Pancreas (tissue), 10 donors: ENCODE data around the gene SIGLEC11. TPM values are rescaled to one million over a fixed set of nuclear protein-coding genes. Genes with fewer than 3 reads are reported as not detected.
A peak's percentile ranks its signal among the peaks of the same experiment; 100 is the strongest.
"Not testable (repeated sequence)": the region's sequence is repeated elsewhere in the genome, so short reads cannot be mapped to it uniquely, and the experiment has no call there.

Experiments used
- ATAC-seq, 4 donors: fragments of 200-7000 bp; cut with Tn5 transposase; one replicate each; pipeline versions ENCODE4 v1.8.0 to v1.9.1; 2020; ENCODE audit warnings: mild to moderate bottlenecking in 4 of 4, moderate library complexity in 4 of 4
- DNase-seq, 6 donors: peaks; one replicate each; pipeline ENCODE4 v3.0.0-alpha.2; 2020
- FAIRE-seq: peaks from 2 replicates; lab custom pipeline; 2012; peaks lifted over from hg19 to GRCh38; lab: Jason Lieb, UNC
- H3K27ac ChIP-seq, 4 donors: fragments of 200-600 bp; sonication (generic); 1 replicate in 3 of 4; 2 replicates in 1 of 4; pipeline versions ENCODE4 v1.5.0 to v1.8.0; 2020
- H3K27me3 ChIP-seq, 4 donors: fragments of 200-600 bp; one replicate each; pipeline ENCODE4 v1.8.0; 2021
- H3K36me3 ChIP-seq, 3 donors: fragments of 200-600 bp; sonication (generic) in 1 of 3; one replicate each; pipeline versions ENCODE4 v1.5.0 to v1.8.0; 2020 to 2021
- H3K4me1 ChIP-seq, 3 donors: fragments of 200-600 bp; one replicate each; pipeline ENCODE4 v1.8.0; 2021
- H3K4me3 ChIP-seq, 4 donors: fragments of 200-600 bp; sonication (generic) in 2 of 4; one replicate each; pipeline versions ENCODE4 v1.5.0 to v1.8.0; 2020 to 2021
- H3K9me3 ChIP-seq, 4 donors: fragments of 200-600 bp; one replicate each; pipeline ENCODE4 v1.8.0; 2021
- CTCF ChIP-seq, 4 donors: fragments of 200-600 bp; sonication (generic) in 3 of 4; IDR thresholded peaks; one replicate each; pipeline versions ENCODE4 v1.5.0 to v1.8.0; 2021; ENCODE audit warnings: antibody characterized with exemption in 4 of 4
- WGBS, 2 donors: extraction: QIAGEN DNeasy Blood & Tissue Kit; methylation state at CpG; one replicate each; pipeline ENCODE4 v1.1.7; 2013; 5-methylcytosine and 5-hydroxymethylcytosine counted together
- intact Hi-C, 3 donors: fragments of 100-400 bp; cut with DNase I; formaldehyde crosslinking; loops; one replicate each; pipeline versions ENCODE4 v1.11.1 to v1.14.2; 2022
- polyA plus RNA-seq, 2 donors: library from polyadenylated mRNA; stranded (reverse); fragments of 200-250 nt; gene quantifications; one replicate each; pipeline ENCODE4 v1.2.3, GENCODE V29; 2013
- total RNA-seq, 6 donors: library from RNA; stranded (reverse); fragmentation: NEBNext Ultra II Directional in 4 of 6; extraction: Animal tissue kit (Norgen Biotek cat#: 25700) in 4 of 6; gene quantifications; one replicate each; pipeline versions ENCODE4 v1.2.1 to v1.2.4, GENCODE V29; 2021 to 2023
- donor health status: healthy with polysubstance abuse.
- donor health status: DM: no; HTN: no; CAD: no; lungs with moderate emphysema.
- donor health status: DM: no; HTN: no; CAD: no.
- donor health status: control.
- donor health status: control.
- donor health status: Bipolar disorder and iron deficiency.
- donor health status: DM: yes; HTN: yes; CAD: no.
- donor health status: DM: no; HTN: no; CAD: no.
- donor health status: DM: no; HTN: no; CAD: no.
- donor health status: DM: yes; HTN: yes; CAD: no.

The SIGLEC11 gene
- total and polyA plus RNA-seq, 8 donors: 0.14 to 26.5 (median 1.6) TPM

GRCh38 chr19:49950590-49950948, 10.4 kb downstream of the SIGLEC11 start:
- Histone ChIP-seq H3K27ac (no peak overlapping the region), H3K27me3 (no peaks in the 10 kb centered on the region), H3K36me3 (no peaks in the 10 kb centered on the region), H3K4me1 (peaks cover 13 to 46% (median 23%) of the 10 kb centered on the region in 3 donors), H3K9me3 (no peaks in the 10 kb centered on the region), H3K4me3 (no peak overlapping the region)
- 54 to 70% methylated on average over 5 of the region's 5 CpGs for WGBS, 2 donors
- DNase-seq: peak in 1 of 6 donors; percentile 14
- FAIRE-seq: no peak
- TF ChIP-seq CTCF (IDR thresholded peaks at IDR 0.05): no peak
- intact Hi-C loops: no loop called here
- no peak for ATAC-seq

- no peaks in the 10 kb centered on the region for H3K9me3 ChIP-seq
- FAIRE-seq (no peak), ATAC-seq (no peak), DNase-seq (peak in 1 of 6 donors; percentile 34)
- no peak overlapping the region for H3K4me3 ChIP-seq
- WGBS, 2 donors: 84 to 88% methylated on average over 11 of the region's 11 CpGs
- no peak overlapping the region for H3K27ac ChIP-seq
- intact Hi-C loops: no loop called here
- no peaks in the 10 kb centered on the region for H3K27me3 ChIP-seq
- H3K4me1 ChIP-seq: peaks cover 13 to 40% (median 19%) of the 10 kb centered on the region in 3 donors
- no peak for TF ChIP-seq CTCF (IDR thresholded peaks at IDR 0.05)
- no peaks in the 10 kb centered on the region for H3K36me3 ChIP-seq
Measured at GRCh38 chr19:49949742-49950589, 11.0 kb downstream of the SIGLEC11 start.

GRCh38 chr19:49946415-49946814, 14.6 kb downstream of the SIGLEC11 start:
- Histone ChIP-seq H3K36me3 (no peaks in the 10 kb centered on the region), H3K9me3 (no peaks in the 10 kb centered on the region), H3K4me1 (peaks cover under 1 to 14% (median 2%) of the 10 kb centered on the region in 3 donors), H3K4me3 (no peak overlapping the region), H3K27me3 (no peaks in the 10 kb centered on the region), H3K27ac (no peak overlapping the region)
- no peak for TF ChIP-seq CTCF (IDR thresholded peaks at IDR 0.05)
- intact Hi-C loops: no loop called here
- DNase-seq: peak in 1 of 6 donors; percentile 14
- 62 to 67% methylated on average over 8 of the region's 8 CpGs for WGBS, 2 donors
- no peak for ATAC-seq
- no peak for FAIRE-seq

- H3K9me3 ChIP-seq, DNase-seq, intact Hi-C loops, ATAC-seq, H3K27ac ChIP-seq, FAIRE-seq, H3K4me3 ChIP-seq, H3K27me3 ChIP-seq, H3K36me3 ChIP-seq, H3K4me1 ChIP-seq: not testable (repeated sequence)
- 77 to 87% methylated on average over 5 of the region's 5 CpGs for WGBS, 2 donors
Measured at GRCh38 chr19:49944567-49944966, 16.4 kb downstream of the SIGLEC11 start.

- H3K27ac ChIP-seq: no peak overlapping the region
Measured at GRCh38 chr19:49940482-49940791, 20.5 kb downstream of the SIGLEC11 start.

More at GRCh38 chr19:49940482-49940791, 20.5 kb downstream of the SIGLEC11 start:
- 89 to 93% methylated on average over 5 of the region's 5 CpGs for WGBS, 2 donors
- DNase-seq: no peak
- FAIRE-seq: no peak
- no peaks in the 10 kb centered on the region for H3K9me3 ChIP-seq
- TF ChIP-seq CTCF (IDR thresholded peaks at IDR 0.05): no peak
- H3K27me3 ChIP-seq: no peaks in the 10 kb centered on the region
- no peak overlapping the region for H3K4me3 ChIP-seq
- H3K4me1 ChIP-seq: peaks cover 0 to 16% (median 3%) of the 10 kb centered on the region in 3 donors
- no peaks in the 10 kb centered on the region for H3K36me3 ChIP-seq
- ATAC-seq: no peak
- intact Hi-C loops: no loop called here
